Fibroblast of skin of right quadriceps (primary cell): ENCODE measurements around the gene VWCE.

ENCODE experiments used
- DNase-seq: peaks from one replicate; pipeline ENCODE4 v3.0.0-alpha.2; 2013

Gene VWCE

DNA sequence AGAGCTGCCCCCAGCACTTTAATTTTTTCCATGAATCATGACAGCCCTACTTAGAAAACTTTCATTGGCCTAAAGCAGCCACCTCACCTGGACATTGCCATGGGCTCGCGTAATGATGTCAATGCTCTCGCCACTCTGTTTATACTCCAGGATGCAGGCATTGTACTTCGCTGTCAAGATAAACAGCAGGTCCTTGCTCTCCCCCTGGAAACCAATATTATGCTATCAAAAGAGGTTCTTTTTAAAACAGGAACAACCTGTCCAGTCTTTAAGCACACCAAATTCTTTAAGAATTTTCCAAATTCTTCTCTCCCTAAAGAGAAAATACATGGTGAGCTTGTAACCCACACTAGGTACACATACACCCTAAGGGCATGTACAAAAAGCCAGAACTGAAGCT lies 34.8 kb upstream of the VWCE start:
- no peak for DNase-seq

DNA sequence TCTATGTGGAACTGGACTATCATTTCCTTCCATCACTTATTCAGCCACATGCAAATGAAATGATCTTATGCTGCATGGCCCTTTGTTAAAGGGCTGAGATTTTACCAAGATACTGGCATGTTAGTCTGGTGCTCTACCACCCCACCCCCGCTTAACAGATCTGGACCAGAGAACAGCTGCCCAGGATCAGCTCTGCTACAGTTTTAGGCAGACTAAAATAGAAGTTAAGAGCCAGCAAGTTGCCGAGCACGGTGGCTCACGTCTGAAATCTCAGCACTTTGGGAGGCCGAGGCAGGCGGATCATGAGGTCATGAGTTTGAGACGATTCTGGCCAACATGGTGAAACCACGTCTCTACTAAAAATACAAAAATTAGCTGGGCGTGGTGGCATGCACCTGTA lies 33.2 kb upstream of the VWCE start:
- no peak for DNase-seq

DNA sequence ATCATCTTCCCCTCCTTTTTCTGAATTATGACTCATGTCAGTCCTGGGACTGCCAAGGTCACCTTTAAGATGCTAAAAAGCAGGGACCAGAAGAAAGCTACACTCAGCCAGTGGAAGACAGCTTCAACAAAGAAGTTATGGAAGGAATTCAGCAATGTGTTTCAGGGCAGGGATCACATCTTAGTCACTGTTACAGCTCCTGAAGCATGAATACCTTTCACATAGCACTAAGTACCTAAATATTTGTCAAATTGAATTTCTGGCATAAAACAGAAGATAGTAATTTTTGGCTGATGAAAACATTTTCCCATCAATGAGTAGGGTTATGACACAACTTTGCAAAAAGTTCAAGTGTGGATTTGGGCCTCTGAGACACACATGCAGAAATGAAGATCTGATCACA lies 32.6 kb upstream of the VWCE start:
- DNase-seq: peak; percentile 41

DNA sequence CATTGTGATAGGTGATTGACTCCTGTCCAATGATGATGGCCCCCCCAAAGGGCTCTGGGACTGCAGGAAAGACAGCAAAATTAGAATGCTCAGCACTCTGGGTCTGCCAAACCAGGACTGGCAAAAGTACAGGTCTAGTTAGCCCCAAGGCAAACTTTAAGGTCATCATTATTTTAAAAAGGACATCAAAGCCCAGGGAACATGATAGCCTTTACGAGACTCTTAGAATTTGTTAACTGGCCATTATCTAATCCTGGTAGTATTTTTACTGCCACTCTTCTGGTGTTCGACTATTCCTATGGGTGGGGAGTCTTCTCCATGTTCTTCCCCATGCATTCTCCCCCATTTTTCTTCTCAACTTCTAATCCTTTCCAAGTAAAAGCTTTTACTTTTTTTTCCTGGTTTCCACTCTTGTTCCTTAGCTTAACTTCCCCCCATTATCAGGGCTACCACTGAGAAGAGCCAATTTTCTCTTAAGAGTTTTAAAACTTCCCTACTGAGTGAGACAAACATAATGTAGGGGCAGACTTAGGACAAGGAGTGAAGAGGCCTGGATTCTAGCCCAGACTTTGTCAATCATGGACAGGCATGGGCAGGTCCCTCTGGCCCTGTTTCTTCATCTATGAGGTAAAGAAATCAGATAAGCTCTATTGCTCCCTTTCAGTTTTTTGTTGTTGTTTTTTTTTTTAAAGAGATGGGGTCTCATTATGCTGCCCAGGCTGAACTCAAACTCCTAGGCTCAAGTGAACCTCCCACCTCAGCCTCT lies 30.7 kb upstream of the VWCE start:
- DNase-seq: no peak

DNA sequence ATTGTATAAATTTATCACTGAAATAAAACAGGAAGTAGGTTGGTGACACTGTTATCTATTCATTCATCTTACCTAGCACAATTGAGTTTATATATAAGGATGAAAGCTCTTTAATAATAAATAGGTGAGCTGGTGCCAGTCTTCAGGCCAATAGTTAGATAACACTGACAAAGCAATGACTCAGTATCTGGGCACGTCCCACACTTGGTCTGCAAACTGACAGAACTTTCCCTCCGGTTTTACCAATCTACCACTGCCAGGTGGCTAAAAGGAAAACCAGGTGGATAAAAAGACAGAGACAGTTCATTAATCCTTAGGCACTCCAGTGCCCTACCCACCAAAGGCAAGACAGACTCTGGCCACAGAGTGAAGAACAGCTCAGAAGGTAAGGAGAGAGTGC lies 20.1 kb upstream of the VWCE start:
- DNase-seq: no peak

DNA sequence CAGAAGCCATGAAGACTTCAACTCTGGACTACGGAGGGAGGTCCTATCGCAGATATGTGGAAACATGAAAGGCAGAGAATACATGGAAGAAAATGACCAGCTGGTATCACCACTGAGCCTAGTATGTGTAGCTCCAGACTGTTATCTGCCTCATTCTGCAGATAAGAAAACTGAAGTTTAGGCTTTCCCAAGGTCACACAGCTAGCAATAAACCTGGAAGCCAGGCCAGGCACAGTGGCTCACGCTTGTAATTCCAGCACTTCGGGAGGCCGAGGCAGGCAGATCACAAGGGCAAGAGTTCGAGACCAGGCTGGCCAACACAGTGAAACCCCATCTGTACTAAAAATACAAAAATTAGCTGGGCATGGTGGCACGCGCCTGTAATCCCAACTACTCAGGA lies 15.6 kb upstream of the VWCE start:
- DNase-seq: no peak

DNA sequence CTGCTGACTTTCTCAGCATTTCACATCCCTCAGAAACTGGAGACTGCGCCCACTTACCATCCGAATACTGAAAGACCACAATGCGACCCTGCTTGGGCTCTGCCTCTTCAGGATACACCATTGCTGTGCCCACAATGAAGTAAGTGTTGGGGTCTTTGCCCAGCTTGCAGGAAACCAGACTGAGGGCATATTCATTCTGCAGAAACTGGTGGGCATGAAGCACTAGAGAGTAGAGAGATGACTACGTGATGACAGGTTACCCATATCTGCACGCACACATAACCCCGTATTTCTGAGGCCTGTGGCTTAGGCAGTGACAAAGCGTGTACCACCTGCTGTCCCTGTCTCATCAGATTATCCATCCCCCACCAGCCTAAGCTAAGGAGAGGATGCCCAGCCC lies 14.6 kb upstream of the VWCE start:
- no peak for DNase-seq

DNA sequence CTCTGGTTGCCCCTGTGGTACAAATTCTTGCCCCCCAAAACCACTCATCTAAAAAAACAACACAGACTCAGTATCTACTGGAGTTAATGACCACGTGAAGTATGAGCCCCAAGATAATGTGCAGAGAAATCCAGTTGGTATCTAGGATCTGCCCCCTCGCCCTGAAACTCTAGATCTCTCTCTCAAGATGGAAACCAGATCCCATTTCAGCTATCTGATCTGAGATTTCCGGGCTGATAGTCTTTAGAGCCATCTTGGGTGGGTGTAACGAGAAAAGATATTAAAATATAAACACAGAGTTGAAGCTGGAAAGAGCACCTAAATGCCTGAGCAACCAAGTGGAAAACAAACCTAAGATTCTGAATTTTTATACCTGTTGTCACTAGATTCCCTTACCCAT lies 14.0 kb upstream of the VWCE start:
- DNase-seq: no peak

DNA sequence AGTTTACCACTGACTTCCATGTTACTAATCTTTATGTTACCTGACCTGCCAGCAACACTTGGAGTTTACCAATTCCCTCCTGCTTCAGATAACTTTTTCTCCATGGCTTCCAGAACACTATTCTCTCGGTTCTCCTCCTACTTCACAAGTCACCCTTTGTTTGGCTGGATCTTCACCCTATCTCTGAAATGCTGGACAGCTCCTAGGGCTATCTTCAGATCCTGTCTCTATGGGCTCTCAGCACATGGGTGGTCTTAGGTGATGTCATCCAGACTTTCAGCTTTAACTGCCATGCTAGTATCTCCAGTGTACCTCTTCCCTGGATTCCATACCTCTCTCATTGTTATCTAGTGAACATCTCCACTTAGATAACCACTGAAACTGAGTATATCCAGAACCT lies 12.2 kb upstream of the VWCE start:
- DNase-seq: no peak

DNA sequence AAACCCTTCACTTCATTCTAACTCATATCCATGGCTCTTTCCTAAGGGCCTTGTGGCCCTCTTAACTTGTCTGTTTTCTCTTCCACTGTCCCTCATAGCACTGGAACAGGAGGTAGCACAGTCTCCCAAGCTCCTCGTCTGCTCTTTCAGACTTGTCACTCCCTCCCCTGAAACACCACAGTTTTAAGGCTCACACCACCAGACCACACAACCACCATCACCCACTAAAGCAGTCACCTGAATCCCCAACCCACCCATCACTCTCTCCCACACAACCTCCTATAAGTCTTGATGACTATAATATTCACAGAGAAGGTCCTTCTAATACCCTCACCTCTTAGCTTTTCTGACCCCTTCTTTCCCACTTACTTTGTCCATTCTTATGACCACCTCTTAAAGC lies 11.1 kb upstream of the VWCE start:
- no peak for DNase-seq

DNA sequence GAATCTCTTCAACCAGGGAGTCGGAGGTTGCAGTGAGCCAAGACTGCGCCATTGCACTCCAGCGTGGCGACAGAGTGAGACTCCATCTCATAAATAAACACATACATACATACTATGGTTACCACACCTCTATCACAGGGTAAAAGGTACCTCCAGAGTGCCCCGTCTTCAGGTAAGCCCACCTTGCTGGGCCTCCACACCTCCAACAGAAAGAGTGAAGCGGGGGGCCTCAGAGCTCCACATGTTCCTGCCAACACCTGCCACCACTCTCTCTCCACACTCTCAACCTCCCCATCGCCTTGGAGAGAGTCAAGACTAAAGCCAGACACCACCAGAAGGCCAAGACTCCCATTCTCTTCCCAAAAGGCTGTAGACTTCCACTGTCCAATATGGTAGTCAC lies 10.3 kb upstream of the VWCE start:
- DNase-seq: no peak

DNA sequence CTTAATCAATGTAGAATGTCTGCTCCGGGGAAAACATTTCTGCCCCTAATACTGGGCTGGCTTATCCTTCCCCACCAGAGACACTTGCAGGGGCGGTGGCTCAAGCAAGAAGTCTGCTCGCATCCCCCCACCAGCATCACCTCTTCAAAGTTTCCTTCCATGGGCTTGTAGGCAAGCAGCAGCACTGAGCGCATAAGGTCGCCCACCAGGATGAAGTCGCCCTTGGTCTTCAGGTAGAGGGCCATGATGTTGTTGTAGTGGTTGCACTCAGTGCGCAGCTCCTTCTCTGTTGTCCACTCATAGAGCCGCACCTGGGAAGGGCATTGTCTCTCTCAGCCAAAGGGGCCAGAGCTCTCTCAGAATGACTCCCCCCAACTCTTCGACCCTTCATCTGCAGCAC lies 8.6 kb upstream of the VWCE start:
- DNase-seq: no peak

DNA sequence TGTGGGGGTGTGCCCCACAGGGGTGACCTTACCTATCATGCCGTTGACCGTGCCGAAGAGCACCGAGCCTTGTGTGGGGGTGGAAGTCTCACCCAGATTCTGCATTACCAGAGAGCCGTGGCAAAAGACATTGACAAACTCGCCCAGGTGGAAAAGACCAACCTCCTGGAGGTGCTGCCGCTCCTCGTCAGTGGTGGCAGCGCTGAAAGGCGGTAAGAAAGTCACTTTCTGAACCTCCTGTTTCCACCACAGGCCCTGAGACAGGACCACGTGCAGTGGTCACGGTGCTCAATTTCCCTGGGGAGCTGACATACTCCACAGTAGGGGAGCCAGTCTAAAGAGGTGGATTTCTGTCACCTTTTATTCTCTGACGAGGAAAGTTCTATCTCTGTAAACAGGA lies 7.4 kb upstream of the VWCE start:
- DNase-seq: no peak

DNA sequence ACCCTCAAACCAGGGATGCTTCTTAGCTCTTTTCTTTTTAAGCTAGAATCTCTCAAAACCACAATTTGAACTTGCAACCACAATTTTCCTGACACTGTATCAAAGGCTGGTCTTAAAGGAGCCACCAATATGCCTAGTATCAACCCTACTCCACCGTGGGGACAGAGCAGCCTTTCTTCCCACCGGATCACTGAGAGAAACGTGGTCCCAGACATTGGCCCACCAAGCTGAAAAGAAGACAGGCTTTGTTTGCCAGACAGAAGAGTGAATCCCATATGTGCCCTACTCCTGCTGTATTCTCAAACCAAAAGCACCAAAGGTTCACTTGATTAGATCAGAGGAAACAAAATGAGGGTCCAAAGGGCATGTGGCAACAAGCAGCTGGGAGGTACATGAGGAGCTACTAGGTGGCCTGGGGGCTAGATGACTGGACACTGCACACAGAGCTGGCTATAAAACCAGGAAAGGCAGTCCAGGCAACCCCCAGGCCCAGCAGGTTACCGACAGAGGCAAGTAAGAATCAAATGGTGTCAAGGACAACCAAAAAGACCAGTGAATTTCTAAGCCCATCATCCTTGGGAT lies 3.6 kb upstream of the VWCE start:
- no peak for DNase-seq

DNA sequence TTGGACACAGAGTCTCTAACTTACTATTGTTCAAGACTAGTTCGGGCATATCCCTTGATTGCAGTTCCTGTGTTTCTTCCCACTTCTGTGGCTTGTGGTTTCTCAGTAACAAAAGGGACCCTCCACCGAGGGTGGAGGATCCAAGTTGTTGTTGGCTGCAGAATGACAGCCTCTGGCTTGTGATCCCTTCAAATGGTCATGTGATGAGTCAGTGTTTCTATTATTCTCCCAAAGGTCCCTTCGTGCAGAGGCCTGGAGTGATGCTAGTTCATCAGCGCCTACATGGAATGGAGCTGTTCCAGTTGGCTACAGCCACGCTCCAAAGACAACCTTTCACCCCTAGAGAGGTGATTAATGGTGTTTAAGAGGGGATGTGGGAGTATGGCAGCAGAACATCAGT lies 2.6 kb upstream of the VWCE start:
- DNase-seq: peak; percentile 85

DNA sequence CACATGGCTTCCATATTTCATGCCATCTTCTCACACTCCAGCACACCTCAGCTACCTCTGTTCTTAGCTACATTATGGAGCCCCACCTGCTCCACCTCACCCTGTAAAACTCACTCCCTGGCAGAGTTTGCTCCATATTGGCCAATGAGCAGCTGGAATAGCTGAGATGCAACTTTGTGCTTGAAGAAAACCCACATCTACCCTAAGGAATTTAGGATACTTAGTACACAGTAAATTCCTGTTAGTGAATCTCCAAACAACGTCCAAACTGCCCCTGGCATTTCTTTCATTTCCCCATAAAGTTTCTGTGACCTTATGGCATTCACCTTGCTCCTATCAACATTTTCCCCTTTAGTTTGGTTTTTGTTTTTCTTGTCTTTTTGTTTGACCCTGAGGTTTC lies 2.2 kb upstream of the VWCE start:
- peak; percentile 26 for DNase-seq

DNA sequence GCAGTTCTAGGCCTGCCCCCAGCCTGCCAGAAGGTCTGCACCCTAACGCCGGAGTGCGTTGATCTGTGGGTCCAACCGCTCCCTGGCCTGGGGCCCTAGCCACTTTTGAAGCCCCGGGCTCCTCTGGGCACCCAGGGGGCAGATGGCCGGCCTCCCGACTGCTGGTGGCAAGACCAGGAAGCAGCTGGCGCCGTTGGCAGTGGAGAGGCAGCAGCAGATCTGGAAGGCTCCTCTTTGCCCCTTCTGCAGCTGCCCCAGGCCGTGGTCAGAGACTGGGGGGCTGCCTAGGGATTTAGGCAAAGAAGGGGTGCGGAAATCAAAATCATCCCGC lies 445 bp upstream of the VWCE start:
- no peak for DNase-seq

DNA sequence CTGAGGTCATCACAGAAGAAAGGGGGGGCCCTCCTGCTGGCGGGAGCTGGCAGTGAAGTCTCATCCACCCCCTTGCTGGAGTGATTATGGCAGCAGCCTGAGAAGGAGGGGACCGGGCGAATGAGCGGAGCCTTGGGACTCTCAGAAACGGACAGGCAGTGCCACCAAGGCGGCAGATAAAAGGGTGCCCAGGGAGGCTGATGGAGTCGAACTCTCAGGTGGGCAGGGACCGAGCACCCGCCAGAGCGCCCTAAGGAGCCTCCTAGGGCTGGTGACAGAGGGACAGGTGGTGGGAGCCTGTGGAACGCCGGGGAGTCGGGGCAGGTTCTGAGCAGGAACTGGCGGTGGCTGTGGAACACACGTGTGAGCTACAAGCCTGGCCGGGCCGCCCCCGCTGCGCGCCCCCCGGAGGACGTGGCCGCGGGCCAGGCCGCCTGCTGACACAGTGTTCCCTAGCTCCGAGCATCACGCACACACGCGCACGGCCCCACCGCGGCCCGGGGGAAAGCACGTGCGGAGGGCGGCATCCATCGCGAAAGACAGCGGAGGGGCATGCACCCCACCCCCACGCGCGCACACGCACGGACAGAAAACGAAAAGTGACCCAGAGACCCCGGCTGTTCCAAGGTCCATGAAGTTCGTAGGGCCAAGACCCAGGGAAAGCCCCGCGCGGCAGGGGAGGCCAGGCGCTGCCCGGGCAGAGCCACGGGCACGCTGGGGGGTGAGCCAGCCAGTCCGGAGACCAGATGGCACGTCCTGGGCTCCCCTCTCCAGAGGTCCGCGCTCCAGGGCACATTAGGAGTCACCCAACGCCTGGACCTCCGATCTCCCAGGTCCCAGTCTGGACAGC lies 1.0 kb downstream of the VWCE start:
- DNase-seq: peak; percentile 44

DNA sequence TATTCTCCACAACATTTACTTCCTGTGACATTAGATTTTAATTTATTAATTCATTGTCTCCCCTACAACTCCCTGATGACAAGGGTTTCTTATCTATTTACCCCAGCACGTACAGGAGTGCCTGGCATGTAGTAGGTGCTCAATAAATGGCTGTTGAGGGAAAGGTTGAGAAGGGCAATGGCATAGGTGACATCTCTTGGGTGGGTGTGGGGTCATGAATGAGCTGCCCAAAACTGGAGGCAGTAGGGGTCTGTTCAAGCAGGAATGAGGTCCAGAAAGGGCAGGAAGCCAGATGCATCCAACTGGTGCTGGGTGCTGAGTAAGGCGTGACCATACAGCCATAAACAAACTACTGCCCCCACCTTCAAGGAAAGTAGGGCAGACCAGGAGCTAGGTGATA lies 2.8 kb downstream of the VWCE start:
- no peak for DNase-seq

DNA sequence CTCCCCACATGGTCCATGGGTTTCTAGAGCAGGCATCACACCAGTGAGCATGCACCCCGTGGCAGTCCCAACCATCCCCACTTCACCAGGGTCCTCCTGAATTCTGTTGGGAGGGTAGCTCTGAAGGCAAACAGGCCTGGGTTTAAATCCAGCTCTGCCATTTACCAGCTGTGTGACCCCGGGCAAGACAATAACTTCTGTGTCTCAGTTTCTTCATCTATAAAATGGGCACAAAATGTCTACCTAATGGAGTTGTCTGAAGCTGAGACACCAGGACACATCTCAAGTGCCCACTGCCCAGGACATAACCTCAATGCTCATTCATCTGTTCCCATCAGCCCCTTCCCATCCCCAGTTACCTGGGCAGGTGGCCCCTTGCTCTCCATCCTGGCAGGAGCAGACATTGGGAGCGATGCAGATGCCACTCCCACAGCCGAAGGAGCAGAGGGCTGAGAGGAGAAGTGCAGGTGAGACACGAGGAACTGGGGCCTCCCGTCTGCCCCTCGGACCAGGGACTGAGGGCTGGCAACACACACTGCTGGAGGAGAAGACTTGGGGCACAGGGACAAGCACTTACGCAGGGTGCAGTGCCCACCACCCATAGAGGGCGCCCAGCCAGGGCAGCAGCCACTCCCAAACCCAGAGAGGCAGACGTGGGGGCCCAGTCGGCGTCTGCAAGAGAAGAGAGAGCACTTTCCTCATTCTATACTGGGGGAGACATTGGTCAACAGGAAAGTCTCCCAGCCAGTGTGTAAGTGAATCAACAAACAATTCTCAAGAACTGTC lies 4.0 kb downstream of the VWCE start:
- DNase-seq: no peak

DNA sequence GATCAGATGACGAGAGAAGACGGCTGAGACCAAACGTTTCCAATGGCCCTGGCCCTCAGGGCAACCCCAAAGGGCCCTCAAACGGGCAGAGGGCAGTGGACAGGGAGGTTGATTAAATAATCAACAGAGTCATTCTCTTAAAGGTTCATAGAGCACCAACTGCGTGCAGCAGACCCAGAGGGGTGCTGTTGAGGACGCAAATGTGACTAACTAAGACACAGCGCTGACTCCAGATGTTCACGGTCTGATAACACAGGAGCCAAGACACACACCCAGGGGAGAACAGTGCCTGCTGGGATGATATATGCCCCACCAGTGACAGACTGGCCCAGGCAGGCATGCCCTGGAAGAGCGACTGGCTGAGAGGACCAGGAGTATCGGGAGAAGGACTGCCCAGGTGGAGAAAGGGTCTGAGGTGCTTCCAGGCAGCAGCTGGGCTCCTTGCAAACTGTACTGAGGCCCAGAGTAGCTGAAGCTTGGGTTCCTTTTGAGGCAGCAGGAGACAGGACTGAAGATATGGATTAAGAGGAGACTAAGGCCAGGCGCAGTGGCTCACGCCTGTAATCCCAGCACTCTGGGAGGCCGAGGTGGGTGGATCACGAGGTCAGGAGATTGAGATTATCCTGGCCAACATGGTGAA lies 7.7 kb downstream of the VWCE start:
- no peak for DNase-seq

DNA sequence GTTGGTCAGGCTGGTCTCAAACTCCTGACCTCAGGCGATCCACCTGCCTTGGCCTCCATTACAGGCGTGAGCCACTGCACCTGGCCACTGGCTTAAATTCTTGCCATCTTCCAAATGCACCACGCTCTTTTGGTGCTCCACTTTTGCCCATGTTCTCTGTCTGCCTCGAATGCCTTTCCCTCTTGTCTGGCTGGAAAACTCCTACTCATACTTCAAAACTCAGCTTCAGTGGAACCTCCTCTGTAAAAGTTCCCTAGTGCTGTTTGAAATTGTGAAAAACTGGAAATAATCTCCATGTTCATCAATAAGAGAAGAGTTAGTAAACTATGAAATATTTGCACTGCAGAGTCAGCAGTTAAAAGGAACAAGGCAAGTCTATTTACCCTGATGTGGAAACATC lies 11.5 kb downstream of the VWCE start:
- no peak for DNase-seq
